ENCODE measurements around the gene FXYD7.
"Not testable (repeated sequence)": the region's sequence is repeated elsewhere in the genome, so short reads cannot be mapped to it uniquely, and the experiment has no call there.

Gene FXYD7

DNA sequence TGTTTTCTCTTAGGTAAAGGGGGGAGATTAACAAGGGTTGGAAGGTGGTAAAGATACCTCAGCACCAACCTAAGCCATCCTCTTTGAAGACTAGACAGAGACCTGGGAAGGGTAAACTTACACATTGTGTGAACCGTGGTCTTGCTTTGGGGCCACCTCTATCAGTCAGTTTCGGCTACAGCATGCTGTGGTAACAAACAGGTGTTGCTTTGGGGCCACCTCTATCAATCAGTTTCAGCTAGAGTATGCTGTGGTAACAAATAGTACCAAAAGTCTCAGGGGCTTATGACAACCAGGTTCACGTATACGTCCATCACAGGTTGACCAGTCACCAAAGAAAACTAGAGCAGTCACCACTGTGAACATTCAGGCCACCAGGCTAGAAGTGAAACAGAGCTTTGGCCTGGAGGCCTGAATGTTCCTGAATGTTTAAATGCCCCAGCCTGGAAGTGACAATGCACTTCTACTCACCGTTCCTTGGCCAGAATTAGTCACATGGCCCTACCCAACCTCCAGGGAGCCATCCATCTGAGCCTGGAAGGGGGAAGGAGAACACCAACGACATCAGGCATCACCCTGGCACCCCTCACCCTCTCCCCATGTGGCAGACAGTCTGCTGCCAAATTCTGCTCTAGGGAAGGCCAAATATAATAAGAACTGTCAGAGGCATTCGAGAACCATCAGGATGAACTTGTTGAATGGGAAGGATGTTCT lies 3.8 kb downstream of the FXYD7 start:
- DNase-seq = peak; percentile 29

DNA sequence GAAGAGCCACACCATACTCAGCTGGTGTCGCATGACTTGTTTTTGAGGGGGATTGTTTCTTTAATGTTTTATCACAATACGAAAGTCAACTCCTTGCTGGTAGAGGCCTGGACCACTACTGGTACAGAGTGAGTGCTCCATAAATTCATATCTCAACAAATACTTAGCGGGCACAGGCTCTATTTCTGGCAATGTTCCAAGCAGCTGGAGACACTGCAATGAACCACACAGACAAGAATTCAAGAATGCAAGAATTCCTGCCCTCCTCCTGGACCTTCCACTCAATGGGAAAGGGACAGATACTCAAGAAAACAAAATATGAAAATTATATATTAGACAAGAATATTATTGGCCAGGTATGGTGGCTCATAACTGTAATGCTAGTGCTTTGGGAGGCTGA lies 6.4 kb downstream of the FXYD7 start:
- no peak for DNase-seq

DNA sequence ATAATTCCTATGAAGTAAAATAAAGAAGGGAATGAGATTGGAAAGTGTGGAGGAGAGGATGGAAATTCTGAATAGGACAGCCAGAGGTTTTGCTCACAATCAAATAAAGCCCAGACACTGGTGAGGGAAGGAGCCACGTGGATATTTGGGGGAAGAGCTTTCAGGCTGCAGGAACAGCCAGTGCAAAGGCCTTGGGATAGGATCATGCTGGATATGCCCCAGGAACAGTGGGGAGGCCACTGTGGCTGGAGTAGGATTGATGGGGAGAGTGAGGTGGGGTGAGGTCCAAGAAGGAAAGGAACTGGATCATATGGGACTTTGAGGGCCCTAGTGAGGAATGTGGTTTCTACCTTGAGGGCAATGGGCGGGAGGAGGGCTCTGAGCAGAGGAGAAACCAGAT lies 7.4 kb downstream of the FXYD7 start:
- DNase-seq = no peak

DNA sequence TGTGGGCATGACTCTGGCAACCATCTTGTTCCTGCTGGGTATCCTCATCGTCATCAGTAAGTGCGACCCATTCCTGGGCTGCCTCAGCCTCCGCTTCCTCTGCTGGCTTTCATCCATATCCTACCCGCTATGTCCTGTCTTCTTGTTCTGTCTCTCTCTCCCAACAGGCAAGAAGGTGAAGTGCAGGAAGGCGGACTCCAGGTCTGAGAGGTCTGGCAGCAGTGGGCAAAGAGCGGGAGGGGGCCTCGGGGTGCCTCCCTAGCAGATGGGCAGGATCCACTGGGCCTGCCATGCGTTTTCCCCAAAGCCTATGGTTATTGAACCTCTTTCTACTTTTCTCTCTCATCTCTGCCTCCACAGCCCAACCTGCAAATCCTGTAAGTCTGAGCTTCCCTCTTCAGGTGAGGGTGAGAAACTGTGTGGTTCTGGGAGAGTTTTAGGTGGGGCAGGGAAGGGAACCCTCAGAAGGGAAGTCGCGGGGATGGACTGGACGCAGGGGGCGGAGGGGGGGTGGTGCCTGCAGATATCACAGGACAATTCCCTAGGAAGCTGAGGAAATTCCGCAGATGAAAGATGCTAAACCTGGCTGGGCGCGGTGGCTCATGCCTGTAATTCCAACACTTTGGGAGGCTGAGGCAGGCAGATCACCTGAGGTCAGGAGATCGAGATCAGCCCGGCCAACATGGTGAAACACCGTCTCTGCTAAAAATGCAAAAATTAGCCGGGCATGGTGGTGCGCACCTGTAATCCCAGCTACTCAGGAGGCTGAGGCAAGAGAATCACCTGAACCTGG lies 8.4 kb downstream of the FXYD7 start:
- DNase-seq = no peak

DNA sequence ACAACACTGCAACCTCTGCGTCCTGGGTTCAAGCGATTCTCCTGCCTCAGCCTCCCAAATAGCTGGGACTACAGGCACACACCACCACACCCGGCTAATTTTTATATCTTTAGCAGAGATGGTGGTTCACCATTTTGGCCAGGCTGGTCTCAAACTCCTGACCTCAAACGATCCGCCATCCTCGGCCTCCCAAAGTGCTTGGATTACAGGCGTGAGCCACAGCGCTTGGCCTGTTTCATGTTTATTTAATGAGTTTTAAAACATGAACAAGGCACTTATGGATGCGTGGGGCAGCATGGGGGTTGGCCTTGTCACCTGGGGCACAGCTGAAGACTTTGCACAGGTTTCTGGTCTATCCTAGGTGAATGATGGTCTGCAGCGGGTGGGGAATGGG lies 10.1 kb downstream of the FXYD7 start:
- DNase-seq = not testable (repeated sequence)

DNA sequence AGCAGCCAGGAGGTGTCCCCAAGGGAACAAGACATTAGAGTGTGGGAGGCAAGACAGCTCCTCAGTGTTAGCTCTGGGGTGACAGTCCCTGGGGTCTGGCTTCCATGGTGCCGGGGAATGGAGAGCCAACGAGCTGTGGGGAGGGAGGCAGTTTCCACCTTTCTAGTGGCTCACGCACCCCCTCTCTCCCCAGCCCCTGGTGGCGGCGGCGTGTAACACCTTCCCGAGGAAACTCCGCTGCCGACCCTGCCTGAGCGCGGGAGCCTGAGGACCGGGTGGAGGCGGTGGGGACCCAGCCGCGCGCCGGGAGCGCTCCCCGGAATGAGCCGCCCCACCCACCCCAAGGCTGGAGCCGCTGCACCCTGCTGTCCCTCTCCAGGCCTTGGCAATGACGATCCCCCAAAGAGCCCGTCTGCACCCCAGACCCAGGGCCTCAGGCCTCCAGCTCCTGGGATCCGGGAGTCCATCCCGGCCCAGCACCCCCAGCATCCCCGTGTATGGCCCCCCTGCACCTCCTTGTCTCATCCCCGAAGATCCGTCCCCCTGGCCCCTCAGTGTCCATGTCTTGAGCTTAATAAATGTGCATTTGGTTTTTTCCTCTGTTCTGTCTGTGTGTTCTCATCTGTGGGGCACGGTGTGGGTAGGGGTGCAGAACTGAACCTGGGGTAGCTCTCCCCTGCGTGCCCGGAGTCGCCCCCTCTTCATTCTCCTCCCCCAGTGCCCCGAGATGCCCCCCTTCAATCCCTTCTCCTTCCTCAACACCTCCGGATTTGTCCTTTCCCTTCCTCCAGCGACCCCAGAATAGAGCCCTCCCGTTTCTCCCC lies 10.9 kb downstream of the FXYD7 start:
- no peak for DNase-seq

DNA sequence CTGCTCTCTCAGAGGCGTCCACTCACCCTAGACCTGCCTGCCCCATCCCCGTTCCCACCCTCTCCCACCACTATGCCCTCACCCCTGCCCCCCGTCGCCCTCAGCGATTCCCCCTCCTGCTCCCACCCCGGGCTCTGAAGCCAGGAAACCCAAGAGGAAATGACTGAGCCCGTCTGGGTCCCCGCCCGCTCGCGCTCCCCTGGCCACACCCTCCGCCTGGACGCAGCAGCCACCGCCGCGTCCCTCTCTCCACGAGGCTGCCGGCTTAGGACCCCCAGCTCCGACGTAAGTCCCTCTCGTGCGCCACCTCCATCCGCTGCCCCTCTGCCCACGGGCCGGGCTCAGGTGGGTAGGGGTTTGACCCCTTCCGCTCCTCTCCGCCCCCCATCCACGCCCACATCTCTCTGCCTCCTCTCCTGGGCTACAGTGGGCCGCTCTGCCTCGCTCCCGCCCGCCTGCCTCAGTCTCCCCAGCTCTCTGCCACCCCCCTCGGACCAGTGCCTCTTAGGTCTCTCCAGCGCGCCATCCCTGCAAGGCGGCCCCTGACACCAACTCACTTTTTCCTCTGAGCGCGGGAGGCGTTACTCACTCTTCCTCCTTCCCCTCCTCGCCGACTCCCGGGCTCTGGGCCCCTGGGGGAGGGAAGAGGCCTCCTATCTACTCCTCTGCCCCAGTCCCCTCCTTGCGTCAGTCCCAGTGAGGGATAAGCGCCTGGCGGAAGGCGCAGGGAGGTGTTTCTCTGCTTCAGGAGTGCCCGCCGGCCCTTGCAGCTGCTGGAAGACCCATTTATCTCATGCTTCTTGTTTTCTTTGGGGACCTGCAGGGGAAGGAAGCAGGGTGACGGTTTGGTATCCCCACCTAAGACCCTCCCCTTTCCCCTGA lies 11.7 kb downstream of the FXYD7 start, which contains the start of gene FXYD5:
FXYD5 (plus strand) TSS at position 211 of the 882 bp plus-strand sequence. CDS start 816 bp downstream, outside the sequence.
- DNase-seq = peak; percentile 89

DNA sequence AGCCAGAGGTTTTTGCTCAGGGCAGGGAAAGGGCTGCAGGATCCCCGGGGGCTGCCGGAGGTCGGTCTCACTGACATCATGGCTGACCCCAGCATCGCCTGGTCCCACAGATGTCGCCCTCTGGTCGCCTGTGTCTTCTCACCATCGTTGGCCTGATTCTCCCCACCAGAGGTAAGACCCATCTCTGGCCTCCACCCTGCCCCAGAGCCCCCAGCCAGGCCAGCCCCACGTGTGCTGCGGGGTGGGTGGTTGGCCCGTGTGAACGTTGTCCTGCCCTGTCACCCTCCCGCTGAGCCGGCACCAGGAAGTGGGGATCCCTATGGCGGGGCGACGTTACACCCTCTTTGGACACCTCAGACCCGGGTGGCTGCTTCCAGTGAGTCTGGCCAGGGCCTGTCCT lies 12.4 kb downstream of the FXYD7 start:
- no peak for DNase-seq

DNA sequence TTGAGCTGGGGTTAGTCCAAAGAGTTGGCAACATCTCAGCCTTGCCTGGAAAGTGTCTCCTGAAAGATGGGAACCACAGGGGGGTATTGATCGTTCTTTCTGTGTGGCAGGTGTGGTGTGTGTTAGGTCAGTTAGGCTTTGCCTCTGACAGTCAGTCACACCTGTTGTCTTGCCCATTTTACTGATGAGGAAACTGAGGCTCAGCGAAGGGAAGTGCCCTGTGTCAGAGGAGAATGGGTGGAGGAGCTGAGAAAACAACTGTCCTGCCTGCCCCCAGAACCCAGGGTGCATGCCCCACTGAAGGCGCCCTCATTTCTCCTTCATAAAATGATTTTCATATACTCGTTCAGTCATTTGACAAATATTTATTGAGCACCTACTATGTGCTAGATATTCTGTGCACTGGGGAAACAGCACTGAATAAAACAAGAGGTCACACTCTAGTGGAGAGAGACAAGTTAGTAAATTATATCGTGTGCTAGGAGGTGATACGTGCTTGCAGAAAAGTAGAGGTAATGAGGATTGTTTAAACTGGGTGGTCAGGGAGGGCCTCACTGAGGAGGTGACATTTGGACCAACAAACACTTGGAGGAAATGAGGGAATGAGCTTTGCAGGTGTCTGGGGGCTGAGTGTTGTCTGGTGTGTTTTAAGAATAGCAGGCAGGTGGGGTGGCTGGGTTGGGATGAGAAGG lies 13.1 kb downstream of the FXYD7 start:
- no peak for DNase-seq

DNA sequence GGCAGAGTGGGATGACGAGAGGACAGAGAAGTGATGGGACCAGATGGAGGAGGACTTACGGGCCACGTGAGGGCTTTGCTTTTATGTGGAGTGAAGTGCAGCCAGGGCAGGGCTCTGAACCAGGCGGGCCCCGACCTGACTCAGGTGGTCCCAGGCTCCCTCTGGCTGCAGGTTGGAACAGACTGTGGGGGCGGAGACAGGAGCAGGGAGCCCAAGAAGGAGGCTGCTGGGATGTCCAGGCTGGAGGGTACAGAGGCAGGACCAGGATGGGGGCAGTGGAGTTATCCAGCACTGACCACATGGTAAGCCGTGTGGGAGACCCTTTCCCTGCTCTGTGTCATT lies 13.6 kb downstream of the FXYD7 start:
- DNase-seq = no peak

DNA sequence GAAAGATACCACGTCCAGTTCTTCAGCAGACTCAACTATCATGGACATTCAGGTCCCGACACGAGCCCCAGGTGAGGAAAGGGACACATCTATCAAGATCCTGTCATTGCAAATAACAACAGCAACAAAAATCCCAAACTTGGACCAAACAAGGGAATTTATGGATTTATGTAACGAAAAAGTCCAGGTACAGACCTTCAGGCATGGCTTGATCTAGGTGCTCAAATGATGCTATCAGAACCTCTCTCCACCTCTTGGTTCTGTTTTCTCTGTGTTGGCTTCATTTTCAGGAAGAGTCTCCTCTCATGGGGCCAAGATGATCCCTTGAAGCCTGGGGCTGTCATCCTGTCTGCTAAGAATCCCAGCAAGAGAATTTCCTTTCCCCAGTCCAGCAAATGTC lies 14.4 kb downstream of the FXYD7 start:
- DNase-seq = no peak

DNA sequence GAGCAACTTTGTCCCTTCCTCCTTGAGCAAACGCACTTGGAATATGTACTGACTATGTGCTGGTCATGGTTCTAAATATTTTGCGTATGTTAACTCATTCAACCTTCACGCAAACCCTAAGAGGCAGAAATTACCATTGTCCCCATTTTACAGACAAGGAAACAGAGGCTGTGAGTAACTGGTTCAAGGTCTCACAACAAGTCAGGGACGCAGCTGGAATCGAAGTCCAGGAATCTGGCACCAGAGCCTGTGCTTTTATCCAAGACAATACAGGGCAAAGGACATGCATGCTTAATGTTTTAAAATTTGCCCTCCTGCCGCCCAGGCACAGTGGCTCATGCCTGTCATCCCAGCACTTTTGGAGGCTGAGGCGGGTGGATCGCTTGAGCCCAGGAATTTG lies 16.6 kb downstream of the FXYD7 start:
- no peak for DNase-seq

DNA sequence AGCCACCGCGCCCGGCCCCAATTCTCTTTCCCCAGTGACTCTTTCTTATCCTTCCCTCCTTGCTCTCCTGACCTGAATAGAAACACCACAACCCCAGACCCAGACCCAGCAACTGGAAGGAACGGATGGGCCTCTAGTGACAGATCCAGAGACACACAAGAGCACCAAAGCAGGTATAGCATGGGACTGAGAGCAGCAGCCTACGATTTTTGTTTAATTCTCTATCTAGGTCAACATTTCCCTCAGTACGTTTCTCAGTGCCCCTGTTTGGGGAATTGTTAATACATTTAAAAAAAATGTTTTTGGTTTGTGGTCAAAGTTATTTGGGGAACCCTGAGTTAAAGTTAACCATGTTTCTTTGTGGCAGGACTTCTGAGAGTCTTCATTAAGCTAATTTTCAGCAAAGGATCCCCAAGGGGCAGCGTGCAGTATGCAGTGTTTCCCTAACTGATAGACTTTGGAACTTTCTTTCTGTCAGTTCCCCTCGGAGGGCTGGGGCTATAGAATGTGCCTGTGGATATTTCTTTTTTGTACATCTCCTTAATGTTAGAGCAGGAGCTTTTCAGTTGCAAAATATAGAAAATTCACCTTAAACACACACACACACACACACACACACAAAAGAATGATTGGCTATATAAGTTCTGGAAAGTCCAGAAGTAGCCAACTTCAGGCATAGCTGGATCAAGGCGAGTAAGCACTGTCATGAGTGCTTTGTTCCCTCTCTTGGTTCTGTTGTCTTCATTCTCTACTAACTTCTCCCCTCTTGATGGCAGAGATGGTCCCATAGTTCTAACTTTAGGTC lies 17.8 kb downstream of the FXYD7 start:
- no peak for DNase-seq

DNA sequence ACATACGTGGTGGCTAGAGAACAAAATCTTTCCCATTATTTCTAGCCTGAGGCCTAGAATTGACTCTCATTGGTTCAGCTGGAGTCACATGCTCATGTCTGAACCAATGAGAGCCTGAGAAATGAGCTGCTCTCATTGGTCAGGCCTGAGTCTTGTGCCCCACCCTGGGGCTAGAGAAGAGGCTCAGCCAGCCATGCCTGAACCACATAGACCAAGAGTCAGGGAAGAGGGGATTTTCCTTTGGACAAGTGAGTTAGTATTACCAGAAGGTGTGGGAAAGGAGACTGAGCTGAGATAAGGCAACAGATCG lies 18.3 kb downstream of the FXYD7 start:
- no peak for DNase-seq

DNA sequence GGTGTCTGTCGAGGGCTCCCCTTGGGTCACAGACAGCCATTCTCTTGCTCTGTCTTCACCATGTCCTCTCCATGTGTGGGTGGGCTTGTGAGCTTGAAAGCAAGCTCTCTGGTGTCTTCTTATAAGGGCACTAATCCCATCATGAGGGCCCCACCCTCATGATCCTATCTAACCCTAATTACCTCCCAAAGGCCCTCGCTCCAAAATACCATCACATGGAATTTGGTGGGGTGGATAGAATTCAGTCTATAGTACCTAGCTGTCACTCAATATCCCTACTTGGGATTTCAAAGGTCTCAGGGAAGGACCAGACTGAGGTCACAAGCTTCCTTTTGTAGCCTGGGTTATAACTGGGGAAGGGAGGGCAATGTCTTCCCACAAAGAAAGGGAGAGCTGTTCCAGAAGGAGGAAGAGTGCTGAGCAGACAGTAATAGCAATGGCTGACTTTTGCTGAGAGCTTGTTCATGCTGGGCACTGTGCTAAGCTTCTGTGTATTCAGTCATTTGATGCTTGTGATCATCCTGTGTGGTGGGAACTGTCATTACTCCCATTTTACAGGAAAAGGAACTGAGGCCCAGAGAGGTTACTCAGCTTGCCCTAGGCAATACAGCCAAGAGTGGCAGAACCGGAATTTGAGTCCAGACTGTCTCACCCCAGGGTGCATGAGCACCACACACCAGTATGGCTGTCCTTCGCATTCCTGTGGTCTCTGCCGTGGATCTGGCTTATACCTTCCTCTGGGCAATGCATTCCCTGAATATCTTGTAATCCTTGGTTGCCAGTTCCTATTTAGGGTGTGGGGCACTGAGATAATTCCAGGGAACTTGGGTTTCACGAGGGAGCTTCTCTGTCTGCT lies 19.6 kb downstream of the FXYD7 start:
- no peak for DNase-seq

DNA sequence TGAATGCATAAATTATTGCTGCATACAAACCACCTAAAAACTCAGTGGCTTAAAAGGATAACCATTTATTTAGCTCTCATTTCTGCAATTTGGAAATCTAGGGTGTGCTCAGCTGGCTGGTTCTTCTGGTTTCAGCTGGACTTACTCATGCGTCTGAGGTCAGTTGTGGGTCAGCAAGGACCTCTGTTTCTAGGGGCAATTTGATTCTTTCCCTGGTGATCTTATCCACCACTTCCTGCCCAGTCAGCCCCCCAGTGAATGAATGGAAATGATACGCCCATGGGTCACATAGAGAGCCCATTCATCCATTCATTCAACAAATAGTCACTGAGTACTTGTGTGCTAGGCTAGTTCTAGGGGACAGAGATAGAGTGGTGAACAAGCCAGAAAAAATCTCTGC lies 21.4 kb downstream of the FXYD7 start:
- no peak for DNase-seq

DNA sequence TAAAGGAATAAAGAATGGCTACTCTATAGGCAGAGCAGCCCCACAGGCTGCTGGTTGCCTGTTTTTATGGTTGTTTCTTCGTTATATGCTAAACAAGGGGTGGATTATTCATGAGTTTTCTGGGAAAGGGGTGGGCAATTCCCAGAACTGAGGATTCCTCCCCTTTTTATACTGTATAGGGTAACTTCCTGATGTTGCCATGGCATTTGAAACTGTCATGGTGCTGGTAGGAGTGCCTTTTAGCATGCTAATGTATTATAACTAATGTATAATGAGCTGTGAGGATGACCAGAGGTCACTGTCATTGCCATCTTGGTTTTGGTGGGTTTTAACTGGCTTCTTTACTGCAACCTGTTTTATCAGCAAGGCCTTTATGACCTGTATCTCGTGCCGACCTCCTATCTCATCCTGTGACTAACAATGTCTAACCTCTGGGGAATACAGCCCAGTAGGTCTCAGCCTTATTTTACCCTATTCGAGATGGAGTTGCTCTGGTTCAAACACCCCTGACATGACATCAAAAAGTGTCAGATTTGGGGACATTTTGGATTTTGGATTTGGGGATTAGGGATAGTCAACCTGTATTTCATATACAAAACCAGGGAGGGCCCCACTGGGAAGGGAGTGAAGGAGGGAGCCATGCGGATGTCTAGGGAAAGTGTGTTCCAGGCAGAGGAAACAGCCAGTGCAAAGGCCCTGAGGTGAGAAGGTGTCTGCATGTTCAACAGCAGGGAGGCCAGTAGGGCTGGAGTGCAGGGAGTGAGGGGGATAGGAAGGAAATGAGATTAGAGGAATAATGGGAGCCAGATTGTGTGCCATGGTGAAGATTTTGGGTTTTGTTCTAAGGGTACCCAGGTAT lies 22.4 kb downstream of the FXYD7 start:
- DNase-seq = no peak

DNA sequence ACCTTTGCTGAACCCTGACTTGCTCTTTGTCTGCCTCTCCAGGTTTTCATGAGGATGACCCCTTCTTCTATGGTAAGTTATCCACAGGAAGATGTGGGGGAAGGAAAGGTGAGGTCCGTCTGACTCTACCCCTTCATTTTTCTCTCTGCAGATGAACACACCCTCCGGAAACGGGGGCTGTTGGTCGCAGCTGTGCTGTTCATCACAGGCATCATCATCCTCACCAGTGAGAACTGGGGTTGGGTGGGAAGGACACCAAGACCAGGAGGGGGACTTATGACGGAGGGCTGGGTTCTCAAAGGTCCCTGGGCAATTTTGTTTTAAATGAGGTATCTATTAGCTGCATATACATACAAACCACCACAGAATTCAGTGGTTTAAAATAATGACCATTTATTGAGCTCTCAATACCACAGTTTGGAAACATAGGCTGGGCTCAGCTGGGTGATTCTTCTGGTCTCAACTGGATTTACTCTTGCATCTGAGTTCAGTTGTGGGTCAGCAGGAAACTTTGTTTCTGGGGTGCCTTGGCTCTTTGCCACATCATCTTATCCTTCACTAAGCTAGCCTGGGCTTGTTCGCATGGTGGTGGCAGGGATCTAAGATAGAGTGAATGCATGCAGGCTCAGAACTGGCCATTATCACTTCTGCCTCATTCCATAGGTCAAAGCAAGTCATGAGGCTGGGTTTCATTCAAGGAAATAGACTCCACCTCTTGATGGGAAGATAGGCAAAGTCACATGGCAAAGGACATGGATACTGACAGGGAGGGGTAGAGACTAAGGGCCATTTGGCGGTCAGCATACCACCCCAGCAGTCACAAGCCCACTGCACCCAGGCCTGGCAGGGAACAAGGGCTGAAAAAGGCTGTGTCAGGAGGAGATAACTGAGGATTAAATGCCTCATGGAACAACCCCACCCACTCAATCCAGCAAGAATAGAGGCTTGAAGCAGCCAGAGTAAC lies 23.3 kb downstream of the FXYD7 start:
- no peak for DNase-seq
